Measurements from ENCODE around the gene SPACA7.

DNA sequence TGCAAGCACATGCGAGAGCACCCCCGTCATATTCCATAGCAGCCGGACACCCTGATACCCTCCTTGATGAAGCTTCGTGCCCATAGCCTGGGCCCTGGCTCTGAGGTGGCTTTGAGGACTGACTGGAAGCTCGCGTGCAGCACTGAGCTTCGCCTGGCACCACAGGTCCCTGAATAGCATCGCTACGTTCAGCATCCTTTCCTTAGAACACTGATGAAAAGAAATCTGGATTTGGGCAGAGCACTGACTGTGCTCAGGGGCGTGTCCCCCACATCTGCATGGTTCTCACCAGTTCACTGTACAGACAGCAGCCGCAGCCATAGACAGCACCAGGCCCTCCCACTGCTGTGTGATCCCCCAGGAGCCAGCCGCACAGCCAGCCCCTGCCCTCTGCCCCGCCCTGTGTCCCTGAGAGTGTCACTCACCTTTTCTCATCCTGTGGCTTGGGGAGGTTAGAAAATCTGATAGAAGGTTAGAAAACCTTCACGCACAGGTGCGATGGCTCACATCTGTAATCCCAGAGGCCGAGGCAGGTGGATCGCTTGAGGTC is 49.3 kb upstream of the SPACA7 start:
- no peak for TF ChIP-seq CBX3 (IDR thresholded peaks at IDR 0.05; ENCODE audit: borderline replicate concordance, low read depth)
- TF ChIP-seq CTCF (IDR thresholded peaks at IDR 0.05 in 2 of 3, conservative IDR thresholded peaks at IDR 0.05 in 1 of 3; ENCODE audit: control insufficient read depth in 2 of 3, extremely low read depth in 1 of 3, insufficient read depth in 1 of 3, low read depth in 3 of 3, low read length in 3 of 3) = no peak
